Naive thymus-derived CD4-positive, alpha-beta T cell (primary cell): Measurements from ENCODE around the gene KCNH8. TPM values are rescaled to one million over a fixed set of nuclear protein-coding genes. Genes with fewer than 3 reads are reported as not detected.

Source experiments
- ATAC-seq: fragments of 150-1000 bp; cut with Tn5 transposase; 2 replicates; pipeline ENCODE4 v1.10.0; 2021; ENCODE audit warnings: mild to moderate bottlenecking, moderate library complexity
- CTCF ChIA-PET: fragments of 350-600 bp; sonication (Branson Sonifier 250); formaldehyde crosslinking; loops from one replicate; lab custom pipeline; 2021; ENCODE audit warnings: antibody characterized with exemption; lab: Charles Lee
- POLR2A ChIA-PET: fragments of 350-600 bp; sonication (Branson Sonifier 250); formaldehyde crosslinking; loops from one replicate; lab custom pipeline; 2021; ENCODE audit warnings: antibody characterized with exemption, inconsistent platforms; lab: Charles Lee
- DNase-seq, 9 donors: peaks; one replicate each; pipeline versions ENCODE4 v3.0.0 to v3.0.0-alpha.2; 2020 to 2022; ENCODE audit warnings: mixed read lengths in 1 of 9
- H3K27ac ChIP-seq: one replicate; pipeline ENCODE4 v1.7.0; 2013; ENCODE audit warnings: mild to moderate bottlenecking, low read depth, low read length, moderate library complexity
- H3K27me3 ChIP-seq, 2 donors: one replicate each; pipeline ENCODE4 v1.7.0; 2013; ENCODE audit warnings: low read length in 2 of 2, mild to moderate bottlenecking in 2 of 2, moderate library complexity in 2 of 2; ENCODE audit not compliant: control insufficient read depth in 2 of 2, insufficient read depth in 2 of 2
- H3K36me3 ChIP-seq, 3 experiments: 1 replicate in 2 of 3; 2 replicates in 1 of 3; pipeline ENCODE4 v1.7.0; 2013; ENCODE audit warnings: low read length in 3 of 3, mild to moderate bottlenecking in 3 of 3, moderate library complexity in 1 of 3; ENCODE audit not compliant: insufficient read depth in 3 of 3, control insufficient read depth in 2 of 3
- H3K4me1 ChIP-seq, 2 donors: one replicate each; pipeline ENCODE4 v1.7.0; 2013; ENCODE audit warnings: low read length in 2 of 2, mild to moderate bottlenecking in 2 of 2, moderate library complexity in 1 of 2; ENCODE audit not compliant: control insufficient read depth in 2 of 2, insufficient read depth in 2 of 2
- H3K4me3 ChIP-seq: 2 replicates; pipeline ENCODE4 v1.7.0; 2013; ENCODE audit warnings: mild to moderate bottlenecking, low read length
- H3K9me3 ChIP-seq, 3 experiments: 1 replicate in 2 of 3; 2 replicates in 1 of 3; pipeline ENCODE4 v1.7.0; 2013; ENCODE audit warnings: low read length in 3 of 3; ENCODE audit not compliant: control insufficient read depth in 2 of 3
- H3K27ac Mint-ChIP-seq, 9 donors: one replicate each; pipeline ENCODE4 v1.8.0; 2020 to 2022; ENCODE audit warnings: mixed read lengths in 9 of 9, mild to moderate bottlenecking in 8 of 9, moderate library complexity in 5 of 9, inconsistent platforms in 2 of 9
- H3K27me3 Mint-ChIP-seq, 5 donors: one replicate each; pipeline ENCODE4 v1.8.0; 2021 to 2022; ENCODE audit warnings: mixed read lengths in 5 of 5, mild to moderate bottlenecking in 1 of 5
- H3K36me3 Mint-ChIP-seq, 5 donors: one replicate each; pipeline ENCODE4 v1.8.0; 2020 to 2022; ENCODE audit warnings: mixed read lengths in 5 of 5, mild to moderate bottlenecking in 3 of 5, inconsistent platforms in 1 of 5
- H3K4me1 Mint-ChIP-seq, 7 donors: one replicate each; pipeline ENCODE4 v1.8.0; 2020 to 2022; ENCODE audit warnings: mixed read lengths in 7 of 7, mild to moderate bottlenecking in 3 of 7, inconsistent platforms in 1 of 7
- H3K4me3 Mint-ChIP-seq, 10 donors: one replicate each; pipeline ENCODE4 v1.8.0; 2020 to 2022; ENCODE audit warnings: mild to moderate bottlenecking in 10 of 10, mixed read lengths in 10 of 10, moderate library complexity in 6 of 10, inconsistent platforms in 2 of 10
- H3K9me3 Mint-ChIP-seq, 11 donors: one replicate each; pipeline ENCODE4 v1.8.0; 2020 to 2022; ENCODE audit warnings: mixed read lengths in 11 of 11, mild to moderate bottlenecking in 4 of 11, inconsistent platforms in 1 of 11, moderate library complexity in 1 of 11
- intact Hi-C, 2 donors: fragments of 100-400 bp; cut with micrococcal nuclease; formaldehyde crosslinking; loops; one replicate each; pipeline ENCODE4 v1.15.1; 2023
- polyA plus RNA-seq, 2 donors: library from polyadenylated mRNA; unstranded; fragments of 300-500 nt; fragmentation: Illumina TruSeq; gene quantifications; one replicate each; pipeline ENCODE4 v1.2.3, GENCODE V29; 2021
- total RNA-seq, 6 experiments: library from RNA in 5 of 6; stranded (reverse) in 5 of 6; gene quantifications; 1 replicate in 5 of 6; 2 replicates in 1 of 6; pipeline ENCODE4 v1.2.3 and lab custom pipeline; 2021 to 2026

The KCNH8 gene
- total and polyA plus RNA-seq, 7 experiments from 2014 or later = 0.16 to 0.29 (median 0.22) TPM; not detected in 4

- H3K4me1 ChIP-seq = no peaks in the 10 kb centered on the region
- Mint-ChIP-seq H3K27me3 (no peaks in the 10 kb centered on the region), H3K36me3 (no peaks in the 10 kb centered on the region), H3K4me1 (no peaks in the 10 kb centered on the region), H3K9me3 (peaks cover 0 to 5% (median 0%) of the 10 kb centered on the region in 11 donors), H3K4me3 (no peak overlapping the region), H3K27ac (no peak overlapping the region)
- ChIA-PET CTCF (no interaction called here), POLR2A (no interaction called here)
- no peak overlapping the region for H3K4me3 ChIP-seq
- intact Hi-C loops = no loop called here
- no peaks in the 10 kb centered on the region for H3K9me3 ChIP-seq
- no peak for DNase-seq
- H3K36me3 ChIP-seq = no peaks in the 10 kb centered on the region
- ATAC-seq = no peak
- no peaks in the 10 kb centered on the region for H3K27me3 ChIP-seq
- no peak overlapping the region for H3K27ac ChIP-seq
Observed at GRCh38 chr3:19488939-19489338, 340.6 kb downstream of the KCNH8 start.

GRCh38 chr3:19489936-19490335 is 341.6 kb downstream of the KCNH8 start:
- DNase-seq = no peak

GRCh38 chr3:19506171-19506570 is 357.9 kb downstream of the KCNH8 start:
- CTCF ChIA-PET = interaction anchor here (0.6 kb wide), 1 partner anchor 106 kb away, joined by 3 read pairs; no protein-coding TSS in a partner anchor
- H3K27me3 Mint-ChIP-seq = peaks cover 0 to under 1% (median 0%) of the 10 kb centered on the region in 5 donors
- Histone ChIP-seq H3K4me1 (no peaks in the 10 kb centered on the region), H3K36me3 (no peaks in the 10 kb centered on the region), H3K4me3 (no peak overlapping the region), H3K27ac (no peak overlapping the region), H3K9me3 (no peaks in the 10 kb centered on the region), H3K27me3 (no peaks in the 10 kb centered on the region)
- no peak overlapping the region for H3K4me3 Mint-ChIP-seq
- ATAC-seq (no peak), DNase-seq (no peak)
- no peaks in the 10 kb centered on the region for H3K36me3 Mint-ChIP-seq
- POLR2A ChIA-PET = no interaction called here
- H3K9me3 Mint-ChIP-seq = peaks cover 0 to 3% (median 0%) of the 10 kb centered on the region in 11 donors
- no peak overlapping the region for H3K27ac Mint-ChIP-seq
- no peaks in the 10 kb centered on the region for H3K4me1 Mint-ChIP-seq
- intact Hi-C loops = no loop called here

More at GRCh38 chr3:19489936-19490335, 341.6 kb downstream of the KCNH8 start:
- Mint-ChIP-seq H3K4me1 (no peaks in the 10 kb centered on the region), H3K9me3 (peaks cover 0 to 11% (median 0%) of the 10 kb centered on the region in 11 donors), H3K4me3 (no peak overlapping the region), H3K36me3 (no peaks in the 10 kb centered on the region), H3K27ac (no peak overlapping the region), H3K27me3 (no peaks in the 10 kb centered on the region)
- Histone ChIP-seq H3K9me3 (no peaks in the 10 kb centered on the region), H3K4me1 (no peaks in the 10 kb centered on the region), H3K4me3 (no peak overlapping the region), H3K27ac (no peak overlapping the region), H3K36me3 (no peaks in the 10 kb centered on the region), H3K27me3 (no peaks in the 10 kb centered on the region)
- POLR2A ChIA-PET = no interaction called here
- ATAC-seq = no peak
- CTCF ChIA-PET = no interaction called here
- intact Hi-C loops = no loop called here

- ATAC-seq (no peak), DNase-seq (no peak)
- Histone ChIP-seq H3K4me1 (no peaks in the 10 kb centered on the region), H3K27me3 (no peaks in the 10 kb centered on the region), H3K36me3 (no peaks in the 10 kb centered on the region), H3K27ac (no peak overlapping the region), H3K4me3 (no peak overlapping the region), H3K9me3 (no peaks in the 10 kb centered on the region)
- Mint-ChIP-seq H3K4me1 (no peaks in the 10 kb centered on the region), H3K4me3 (no peak overlapping the region), H3K27ac (no peak overlapping the region), H3K9me3 (peaks cover 0 to 9% (median 0%) of the 10 kb centered on the region in 11 donors), H3K27me3 (peaks cover 0 to 7% (median 0%) of the 10 kb centered on the region in 5 donors), H3K36me3 (no peaks in the 10 kb centered on the region)
- CTCF ChIA-PET = no interaction called here
- POLR2A ChIA-PET = no interaction called here
- intact Hi-C loops = no loop called here
Observed at GRCh38 chr3:19522305-19522704, 374.0 kb downstream of the KCNH8 start.

- ChIA-PET CTCF (no interaction called here), POLR2A (interaction anchor here (0.7 kb wide), 1 partner anchor 17 kb away, joined by 3 read pairs; no protein-coding TSS in a partner anchor)
- Mint-ChIP-seq H3K36me3 (no peaks in the 10 kb centered on the region), H3K27ac (no peak overlapping the region), H3K4me1 (no peaks in the 10 kb centered on the region), H3K9me3 (peaks cover 0 to 14% (median 0%) of the 10 kb centered on the region in 11 donors), H3K27me3 (peaks cover 0 to 5% (median 0%) of the 10 kb centered on the region in 5 donors), H3K4me3 (no peak overlapping the region)
- H3K27me3 ChIP-seq = no peaks in the 10 kb centered on the region
- intact Hi-C loops = no loop called here
- no peaks in the 10 kb centered on the region for H3K9me3 ChIP-seq
- DNase-seq (no peak), ATAC-seq (no peak)
- no peak overlapping the region for H3K27ac ChIP-seq
- H3K4me1 ChIP-seq = no peaks in the 10 kb centered on the region
- H3K4me3 ChIP-seq = no peak overlapping the region
- H3K36me3 ChIP-seq = no peaks in the 10 kb centered on the region
Observed at GRCh38 chr3:19526071-19526470, 377.8 kb downstream of the KCNH8 start.

- Mint-ChIP-seq H3K27me3 (peaks cover 0 to 5% (median 0%) of the 10 kb centered on the region in 5 donors), H3K4me1 (no peaks in the 10 kb centered on the region), H3K27ac (no peak overlapping the region), H3K4me3 (no peak overlapping the region), H3K36me3 (no peaks in the 10 kb centered on the region), H3K9me3 (peaks cover 0 to 8% (median 0%) of the 10 kb centered on the region in 11 donors)
- intact Hi-C loops = no loop called here
- DNase-seq (no peak), ATAC-seq (no peak)
- H3K9me3 ChIP-seq = no peaks in the 10 kb centered on the region
- H3K4me3 ChIP-seq = no peak overlapping the region
- CTCF ChIA-PET = no interaction called here
- H3K27me3 ChIP-seq = no peaks in the 10 kb centered on the region
- no peak overlapping the region for H3K27ac ChIP-seq
- no peaks in the 10 kb centered on the region for H3K36me3 ChIP-seq
- H3K4me1 ChIP-seq = no peaks in the 10 kb centered on the region
- POLR2A ChIA-PET = no interaction called here
Observed at GRCh38 chr3:19527746-19528145, 379.4 kb downstream of the KCNH8 start.

- peaks cover 0 to 8% (median 0%) of the 10 kb centered on the region in 11 donors for H3K9me3 Mint-ChIP-seq
- peaks cover 0 to 10% (median 0%) of the 10 kb centered on the region in 5 donors for H3K27me3 Mint-ChIP-seq
- ChIA-PET POLR2A (no interaction called here), CTCF (no interaction called here)
- intact Hi-C loops = no loop called here
- Histone ChIP-seq H3K36me3 (no peaks in the 10 kb centered on the region), H3K4me1 (no peaks in the 10 kb centered on the region), H3K27me3 (no peaks in the 10 kb centered on the region), H3K9me3 (no peaks in the 10 kb centered on the region), H3K27ac (no peak overlapping the region), H3K4me3 (no peak overlapping the region)
- no peak overlapping the region for H3K27ac Mint-ChIP-seq
- no peaks in the 10 kb centered on the region for H3K4me1 Mint-ChIP-seq
- H3K4me3 Mint-ChIP-seq = no peak overlapping the region
- ATAC-seq (no peak), DNase-seq (no peak)
- no peaks in the 10 kb centered on the region for H3K36me3 Mint-ChIP-seq
Observed at GRCh38 chr3:19531426-19531825, 383.1 kb downstream of the KCNH8 start.
